AG04450 (cell line): ENCODE results near the gene ADIRF. TPM values are rescaled to one million over a fixed set of nuclear protein-coding genes. Genes with fewer than 3 reads are reported as not detected.
"Not testable (repeated sequence)": the region's sequence is repeated elsewhere in the genome, so short reads cannot be mapped to it uniquely, and the experiment has no call there.

ENCODE experiments used
- CTCF ChIA-PET: fragments of 300-600, 350-600 bp; formaldehyde crosslinking; extraction: SDS; loops from one replicate; lab custom pipeline; 2022; ENCODE audit warnings: antibody characterized with exemption, inconsistent platforms; lab: Charles Lee
- POLR2A ChIA-PET: fragments of 350-600 bp; formaldehyde crosslinking; extraction: SDS; loops from one replicate; lab custom pipeline; 2021; ENCODE audit warnings: antibody characterized with exemption, inconsistent platforms; lab: Yijun Ruan, JAX
- DNase-seq: peaks from one replicate; pipeline ENCODE4 v3.0.0-alpha.2; 2011; ENCODE audit warnings: low read depth, low spot score
- H3K27ac ChIP-seq: one replicate; pipeline ENCODE4 v1.5.1; 2012; ENCODE audit warnings: low read depth, low read length, control low read depth
- H3K27me3 ChIP-seq: one replicate; pipeline ENCODE4 v1.6.0; 2012; ENCODE audit warnings: low read length; ENCODE audit not compliant: control insufficient read depth, insufficient read depth
- H3K4me3 ChIP-seq: 2 replicates; pipeline ENCODE4 v1.5.1; 2011; ENCODE audit warnings: mild to moderate bottlenecking, low read depth, low read length, control low read depth
- H3K9me3 ChIP-seq: 2 replicates; pipeline ENCODE4 v1.5.1; 2012; ENCODE audit warnings: low read length; ENCODE audit not compliant: control insufficient read depth, insufficient read depth
- polyA plus RNA-seq: library from polyadenylated mRNA; depleted of rRNA; stranded (reverse); fragments of >200 nt; gene quantifications from 2 replicates; pipeline ENCODE4 v1.2.3, GENCODE V29; 2011
- TF ChIP-seq, protein P1 (sequence below): IDR thresholded peaks from 2 replicates; pipeline ENCODE4 v1.5.1; 2011; ENCODE audit warnings: low read depth, low read length, control low read depth, inconsistent platforms

Gene ADIRF
- polyA plus RNA-seq, 1 experiment: 3.9 TPM

DNA sequence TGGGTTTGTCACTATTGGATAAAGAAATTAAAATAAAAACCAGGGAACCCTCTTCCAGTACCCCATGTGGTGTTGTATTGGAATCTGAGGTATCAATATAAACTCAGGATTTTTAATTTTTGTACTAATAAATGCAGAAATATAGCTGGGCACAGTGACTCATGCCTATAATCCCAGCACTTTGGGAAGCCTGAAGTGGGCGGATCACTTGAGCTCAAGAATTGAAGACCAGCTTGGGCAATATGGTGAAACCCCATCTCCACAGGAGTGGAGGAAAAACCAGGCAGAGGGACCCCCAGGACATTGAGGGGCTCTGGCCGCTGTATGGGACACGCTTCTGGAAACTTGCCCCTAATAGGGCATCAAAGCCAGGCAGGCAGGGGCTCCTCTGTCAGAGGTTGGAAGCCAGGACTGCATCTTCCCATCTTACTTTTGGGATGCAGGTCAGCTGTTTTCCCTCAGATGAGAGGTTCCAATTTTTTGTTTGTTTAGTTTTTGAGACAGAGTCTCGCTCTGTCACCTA lies 11.1 kb downstream of the ADIRF start:
- no peaks in the 10 kb centered on the region for H3K9me3 ChIP-seq
- no peak overlapping the region for H3K4me3 ChIP-seq
- ChIA-PET CTCF (no interaction called here), POLR2A (no interaction called here)
- no peak overlapping the region for H3K27ac ChIP-seq
- TF ChIP-seq, protein P1, sequence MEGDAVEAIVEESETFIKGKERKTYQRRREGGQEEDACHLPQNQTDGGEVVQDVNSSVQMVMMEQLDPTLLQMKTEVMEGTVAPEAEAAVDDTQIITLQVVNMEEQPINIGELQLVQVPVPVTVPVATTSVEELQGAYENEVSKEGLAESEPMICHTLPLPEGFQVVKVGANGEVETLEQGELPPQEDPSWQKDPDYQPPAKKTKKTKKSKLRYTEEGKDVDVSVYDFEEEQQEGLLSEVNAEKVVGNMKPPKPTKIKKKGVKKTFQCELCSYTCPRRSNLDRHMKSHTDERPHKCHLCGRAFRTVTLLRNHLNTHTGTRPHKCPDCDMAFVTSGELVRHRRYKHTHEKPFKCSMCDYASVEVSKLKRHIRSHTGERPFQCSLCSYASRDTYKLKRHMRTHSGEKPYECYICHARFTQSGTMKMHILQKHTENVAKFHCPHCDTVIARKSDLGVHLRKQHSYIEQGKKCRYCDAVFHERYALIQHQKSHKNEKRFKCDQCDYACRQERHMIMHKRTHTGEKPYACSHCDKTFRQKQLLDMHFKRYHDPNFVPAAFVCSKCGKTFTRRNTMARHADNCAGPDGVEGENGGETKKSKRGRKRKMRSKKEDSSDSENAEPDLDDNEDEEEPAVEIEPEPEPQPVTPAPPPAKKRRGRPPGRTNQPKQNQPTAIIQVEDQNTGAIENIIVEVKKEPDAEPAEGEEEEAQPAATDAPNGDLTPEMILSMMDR: no peak
- H3K27me3 ChIP-seq: no peaks in the 10 kb centered on the region
- no peak for DNase-seq

DNA sequence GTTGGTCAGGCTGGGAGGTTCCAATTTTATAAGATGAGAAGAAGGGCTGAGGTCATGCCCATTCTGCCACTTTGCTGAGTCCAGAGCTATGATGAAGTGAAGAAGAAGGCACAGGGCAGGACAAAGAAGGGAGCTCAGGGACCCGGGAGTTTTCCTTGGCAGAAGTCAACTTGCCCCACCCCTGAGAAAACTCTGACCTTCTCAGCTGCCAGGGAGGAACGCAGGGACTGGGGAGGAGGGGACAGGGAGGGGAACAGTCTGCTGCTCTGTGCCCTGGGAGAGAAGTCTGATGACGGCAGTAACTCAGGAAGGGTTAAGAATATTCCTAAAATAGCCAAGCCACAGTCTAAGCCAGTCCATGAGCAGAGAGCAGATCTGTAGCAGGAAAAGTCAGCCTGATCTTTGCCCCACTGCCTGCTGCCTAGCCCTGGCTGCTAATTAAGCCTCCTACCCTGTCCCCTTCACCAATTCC lies 11.7 kb downstream of the ADIRF start:
- Histone ChIP-seq H3K9me3 (no peaks in the 10 kb centered on the region), H3K27ac (no peak overlapping the region), H3K4me3 (no peak overlapping the region), H3K27me3 (no peaks in the 10 kb centered on the region)
- TF ChIP-seq, protein P1: no peak
- ChIA-PET CTCF (no interaction called here), POLR2A (no interaction called here)
- no peak for DNase-seq

DNA sequence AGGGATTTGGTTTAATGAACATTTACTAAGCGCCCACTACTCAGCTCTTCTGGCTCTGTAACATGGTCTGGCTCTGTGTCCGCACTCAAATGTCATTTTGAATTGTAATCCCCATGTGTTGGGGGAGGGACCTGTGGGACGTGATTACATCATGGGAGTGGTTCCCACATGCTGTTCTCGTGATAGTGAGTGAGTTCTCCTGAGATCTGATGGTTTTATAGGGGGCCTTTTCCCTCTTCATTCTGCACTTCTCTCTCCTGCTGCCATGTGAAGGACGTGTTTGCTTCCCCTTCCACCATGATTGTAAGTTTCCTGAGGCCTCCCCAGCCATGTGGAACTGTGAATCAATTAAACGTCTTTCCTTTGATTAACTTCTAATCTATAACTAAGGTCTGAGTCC lies 12.7 kb downstream of the ADIRF start:
- H3K4me3 ChIP-seq, DNase-seq, CTCF ChIA-PET, H3K27ac ChIP-seq, POLR2A ChIA-PET, H3K9me3 ChIP-seq, H3K27me3 ChIP-seq: not testable (repeated sequence)

DNA sequence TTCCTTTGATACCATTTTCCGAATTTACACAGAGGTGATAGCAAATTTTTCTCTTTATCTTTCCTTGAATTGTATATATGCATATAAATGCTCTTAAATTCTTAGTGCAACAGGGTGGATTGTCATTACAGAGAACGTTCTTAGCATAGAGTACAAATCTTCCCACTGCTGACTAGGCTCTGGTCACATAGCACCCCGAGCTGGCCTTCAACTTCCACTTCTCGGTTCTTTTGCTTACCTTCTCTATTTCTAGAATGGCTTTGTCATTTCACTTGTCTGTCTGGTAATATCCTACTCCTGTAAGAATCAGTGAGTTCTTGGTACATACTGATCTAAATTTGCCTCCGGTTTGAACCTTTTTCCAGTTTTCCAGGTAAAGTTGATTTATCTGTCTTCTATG lies 13.4 kb downstream of the ADIRF start:
- Histone ChIP-seq H3K27ac (no peak overlapping the region), H3K9me3 (no peaks in the 10 kb centered on the region), H3K4me3 (no peak overlapping the region), H3K27me3 (no peaks in the 10 kb centered on the region)
- TF ChIP-seq, protein P1: no peak
- DNase-seq: no peak
- ChIA-PET POLR2A (no interaction called here), CTCF (no interaction called here)

DNA sequence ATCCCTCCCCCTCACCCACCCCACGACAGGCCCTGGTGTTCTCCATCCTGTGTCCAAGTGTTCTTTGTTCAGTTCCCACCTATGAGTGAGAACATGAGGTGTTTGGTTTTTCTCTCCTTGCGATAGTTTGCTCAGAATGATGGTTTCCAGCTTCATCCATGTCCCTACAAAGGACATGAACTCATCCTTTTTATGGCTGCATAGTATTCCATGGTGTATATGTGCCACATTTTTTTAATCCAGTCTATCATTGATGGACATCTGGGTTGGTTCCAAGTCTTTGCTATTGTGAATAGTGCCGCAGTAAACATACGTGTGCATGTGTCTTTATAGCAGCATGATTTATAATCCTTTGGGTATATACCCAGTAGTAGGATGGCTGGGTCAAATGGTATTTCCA lies 16.2 kb downstream of the ADIRF start:
- H3K4me3 ChIP-seq, H3K27me3 ChIP-seq, CTCF ChIA-PET, H3K27ac ChIP-seq, H3K9me3 ChIP-seq, DNase-seq, POLR2A ChIA-PET: not testable (repeated sequence)

DNA sequence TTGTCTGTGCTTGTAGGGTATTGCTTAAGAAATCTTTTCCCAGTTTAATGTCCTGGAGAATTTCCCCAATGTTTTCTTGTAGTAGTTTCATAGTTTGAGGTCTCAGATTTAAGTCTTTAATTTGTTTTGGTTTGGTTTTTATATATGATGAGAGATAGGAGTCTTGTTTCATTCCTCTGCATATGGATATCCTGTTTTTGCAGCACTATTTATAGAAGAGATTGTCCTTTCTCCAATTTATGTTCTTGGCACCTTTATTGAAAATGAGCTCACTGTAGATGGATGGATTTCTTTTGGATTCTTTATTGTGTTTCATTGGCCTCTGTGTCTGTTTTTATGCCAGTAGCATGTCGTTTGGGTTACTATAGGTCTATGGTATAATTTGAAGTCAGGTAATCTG lies 20.2 kb downstream of the ADIRF start:
- Histone ChIP-seq H3K4me3 (no peak overlapping the region), H3K27me3 (no peaks in the 10 kb centered on the region), H3K9me3 (no peaks in the 10 kb centered on the region), H3K27ac (no peak overlapping the region)
- TF ChIP-seq, protein P1: no peak
- ChIA-PET CTCF (interaction anchor here (1.1 to 1.4 kb wide), 2 partner anchors 8 to 68 kb away, joined by 3 read pairs; no protein-coding TSS in a partner anchor), POLR2A (interaction anchor here (1.1 kb wide), 1 partner anchor 17 kb away, joined by 3 read pairs; no protein-coding TSS in a partner anchor)
- no peak for DNase-seq

DNA sequence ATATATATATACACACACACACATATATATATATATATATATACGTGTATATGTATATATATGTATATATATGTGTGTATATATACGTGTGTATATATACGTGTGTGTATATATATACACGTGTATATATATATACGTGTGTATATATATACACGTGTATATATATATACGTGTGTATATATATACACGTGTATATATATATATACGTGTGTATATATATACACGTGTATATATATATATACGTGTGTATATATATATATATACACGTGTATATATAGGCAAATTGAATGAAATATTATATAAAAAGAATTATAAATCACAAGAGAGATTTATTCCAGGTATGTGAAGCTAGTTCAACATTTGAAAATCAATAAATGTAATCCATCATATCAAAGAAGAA lies 23.1 kb downstream of the ADIRF start:
- not testable (repeated sequence) for H3K4me3 ChIP-seq

More for the DNA sequence above, 23.1 kb downstream of the ADIRF start:
- POLR2A ChIA-PET, H3K9me3 ChIP-seq, DNase-seq, H3K27ac ChIP-seq, H3K27me3 ChIP-seq: not testable (repeated sequence)
- CTCF ChIA-PET: interaction anchor here (0.6 kb wide), 1 partner anchor 16 kb away, joined by 3 read pairs; no protein-coding TSS in a partner anchor
